Vagina (tissue), 2 donors: ENCODE data around the gene FADS2.

Experiments used
- POLR2A ChIP-seq, 2 donors: fragments of 450-650 bp; IDR thresholded peaks; one replicate each; pipeline ENCODE4 v1.6.1; 2017; ENCODE audit warnings: antibody characterized with exemption in 2 of 2, mild to moderate bottlenecking in 2 of 2, moderate library complexity in 2 of 2
- TF ChIP-seq, protein P1 (sequence below), 3 experiments: fragments of 450-650 bp in 2 of 3; fragments of 200-600 bp in 1 of 3; sonication (generic) in 1 of 3; IDR thresholded peaks; one replicate each; pipeline ENCODE4 v1.5.1; 2017 to 2019; ENCODE audit warnings: antibody characterized with exemption in 3 of 3, mild to moderate bottlenecking in 2 of 3, moderate library complexity in 2 of 3

DNA sequence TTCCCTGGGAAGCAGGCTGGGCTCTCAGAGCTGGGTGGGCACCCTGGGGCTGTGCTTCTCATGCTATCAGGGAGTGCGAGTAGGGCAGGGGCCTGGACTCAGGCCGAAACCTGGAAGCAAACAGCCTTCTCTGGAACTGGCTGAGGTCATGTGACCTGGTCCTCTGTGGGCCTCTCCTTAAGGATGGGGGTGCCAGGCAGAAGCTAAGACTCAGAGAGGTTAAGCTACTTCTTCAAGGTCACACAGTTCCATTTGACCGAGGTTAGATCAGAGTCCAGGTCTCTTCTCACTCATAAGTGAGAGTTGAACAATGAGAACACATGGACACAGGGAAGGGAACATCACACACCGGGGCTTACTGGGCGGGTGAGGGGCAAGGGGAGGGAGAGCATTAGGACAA lies 55.8 kb downstream of the FADS2 start:
- TF ChIP-seq POLR2A (IDR thresholded peaks at IDR 0.05): no peak
- TF ChIP-seq, protein P1, sequence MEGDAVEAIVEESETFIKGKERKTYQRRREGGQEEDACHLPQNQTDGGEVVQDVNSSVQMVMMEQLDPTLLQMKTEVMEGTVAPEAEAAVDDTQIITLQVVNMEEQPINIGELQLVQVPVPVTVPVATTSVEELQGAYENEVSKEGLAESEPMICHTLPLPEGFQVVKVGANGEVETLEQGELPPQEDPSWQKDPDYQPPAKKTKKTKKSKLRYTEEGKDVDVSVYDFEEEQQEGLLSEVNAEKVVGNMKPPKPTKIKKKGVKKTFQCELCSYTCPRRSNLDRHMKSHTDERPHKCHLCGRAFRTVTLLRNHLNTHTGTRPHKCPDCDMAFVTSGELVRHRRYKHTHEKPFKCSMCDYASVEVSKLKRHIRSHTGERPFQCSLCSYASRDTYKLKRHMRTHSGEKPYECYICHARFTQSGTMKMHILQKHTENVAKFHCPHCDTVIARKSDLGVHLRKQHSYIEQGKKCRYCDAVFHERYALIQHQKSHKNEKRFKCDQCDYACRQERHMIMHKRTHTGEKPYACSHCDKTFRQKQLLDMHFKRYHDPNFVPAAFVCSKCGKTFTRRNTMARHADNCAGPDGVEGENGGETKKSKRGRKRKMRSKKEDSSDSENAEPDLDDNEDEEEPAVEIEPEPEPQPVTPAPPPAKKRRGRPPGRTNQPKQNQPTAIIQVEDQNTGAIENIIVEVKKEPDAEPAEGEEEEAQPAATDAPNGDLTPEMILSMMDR (IDR thresholded peaks at IDR 0.05): no peak
